Measurements from ENCODE around the gene CHID1.

Gene CHID1

GRCh38 chr11:864898-865297 is 45.7 kb downstream of the CHID1 start:
- no peak for DNase-seq (ENCODE audit: low spot score)

GRCh38 chr11:863910-864827 is 46.4 kb downstream of the CHID1 start:
- DNase-seq (ENCODE audit: low spot score), result no peak

DNA sequence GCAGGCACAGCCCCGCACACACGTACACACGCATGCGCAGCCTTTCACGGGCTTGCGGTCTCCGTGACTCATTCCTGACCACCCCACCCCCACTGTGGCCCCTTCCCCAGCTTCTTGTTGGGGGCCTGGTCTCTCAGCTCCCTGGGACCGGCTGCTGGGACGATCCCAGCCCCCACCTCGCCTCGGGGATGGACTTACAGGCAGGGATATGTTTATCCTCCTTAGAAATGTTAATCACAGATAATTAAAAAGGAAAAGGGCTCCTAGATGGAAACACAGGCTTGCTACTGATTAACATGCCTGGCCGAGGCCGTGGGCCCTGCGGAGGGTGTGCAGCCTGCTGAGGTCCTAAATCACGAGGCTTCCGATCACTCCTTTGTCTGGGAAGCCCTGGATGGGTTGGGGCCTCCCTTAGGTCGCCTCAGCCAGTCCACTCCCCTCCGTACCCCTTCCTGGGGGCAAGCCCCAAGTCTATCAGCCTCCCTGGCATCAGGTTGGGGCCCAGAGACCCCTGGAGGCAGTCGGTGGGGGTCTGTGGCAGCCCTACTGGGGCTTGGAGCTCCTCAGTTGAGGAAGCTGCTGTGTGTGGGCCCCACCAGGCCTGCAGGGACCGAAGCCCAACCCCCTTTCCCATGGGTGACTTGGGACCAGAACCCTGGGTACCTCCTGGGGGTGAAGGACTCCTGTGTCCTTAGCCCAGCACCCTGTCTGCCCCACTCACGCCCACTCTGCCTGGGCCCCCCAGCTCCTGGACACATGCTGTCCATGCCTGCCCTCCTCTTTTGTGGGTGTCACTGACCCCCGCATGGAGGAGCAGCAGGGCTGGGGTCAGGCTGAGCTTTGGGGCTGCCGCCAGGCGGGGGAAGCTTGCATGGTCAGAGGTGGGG is 47.3 kb downstream of the CHID1 start:
- no peak for DNase-seq (ENCODE audit: low spot score)

- DNase-seq (ENCODE audit: low spot score), result no peak
These were observed 48.0 kb downstream of the CHID1 start for GRCh38 chr11:862696-863022.

- DNase-seq (ENCODE audit: low spot score), result no peak
These were observed 48.4 kb downstream of the CHID1 start for GRCh38 chr11:862081-862661.

- DNase-seq (ENCODE audit: low spot score), result no peak
These were observed 49.5 kb downstream of the CHID1 start for GRCh38 chr11:861105-861479.

DNA sequence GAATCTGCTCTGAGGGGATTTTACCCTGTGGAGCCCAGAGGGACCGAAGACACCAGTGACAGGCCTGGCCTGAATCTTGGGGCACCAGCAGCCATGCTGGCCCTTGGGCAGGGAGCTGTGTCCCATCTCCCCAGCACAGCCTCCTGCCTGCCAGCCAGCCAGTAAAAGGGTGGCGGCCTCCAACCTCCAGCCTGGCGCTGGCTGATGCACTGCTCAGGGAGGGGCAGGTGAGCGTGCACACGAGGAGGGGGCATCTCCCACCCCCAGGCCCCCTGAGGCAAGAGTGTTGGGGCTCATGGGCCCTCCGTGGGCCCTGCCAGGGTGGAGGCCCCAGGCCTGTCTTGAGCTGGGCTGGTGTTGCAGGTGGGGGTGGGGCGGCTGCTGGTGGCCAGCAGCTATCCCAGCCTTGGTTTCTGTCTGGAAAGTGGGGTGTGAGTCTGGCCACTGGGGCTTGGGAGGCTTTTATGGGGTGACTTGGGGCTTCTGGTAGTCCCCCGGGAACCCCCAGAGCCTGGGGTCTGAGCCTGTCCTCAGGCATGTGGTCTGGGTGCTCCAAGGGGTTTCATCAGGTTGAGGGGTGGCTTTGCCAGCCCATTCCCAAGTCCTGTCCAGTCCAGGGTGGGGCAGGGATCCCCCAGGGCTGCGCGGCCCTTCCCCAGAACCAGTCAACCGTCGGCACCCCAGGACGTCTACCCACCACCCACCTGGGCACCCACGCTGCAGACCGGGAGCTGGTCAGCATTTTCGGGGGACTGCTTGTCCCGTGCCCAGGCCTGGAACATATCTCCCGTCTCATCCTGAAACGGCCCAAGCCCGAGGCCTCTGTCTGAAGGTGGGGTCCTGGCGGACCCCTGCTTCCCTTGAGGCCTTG is 50.1 kb downstream of the CHID1 start:
- no peak for DNase-seq (ENCODE audit: low spot score)

- peak; percentile 53 for DNase-seq (ENCODE audit: low spot score)
These were observed 51.0 kb downstream of the CHID1 start for GRCh38 chr11:859394-860131.

GRCh38 chr11:858762-859339 is 51.8 kb downstream of the CHID1 start:
- no peak for DNase-seq (ENCODE audit: low spot score)

DNA sequence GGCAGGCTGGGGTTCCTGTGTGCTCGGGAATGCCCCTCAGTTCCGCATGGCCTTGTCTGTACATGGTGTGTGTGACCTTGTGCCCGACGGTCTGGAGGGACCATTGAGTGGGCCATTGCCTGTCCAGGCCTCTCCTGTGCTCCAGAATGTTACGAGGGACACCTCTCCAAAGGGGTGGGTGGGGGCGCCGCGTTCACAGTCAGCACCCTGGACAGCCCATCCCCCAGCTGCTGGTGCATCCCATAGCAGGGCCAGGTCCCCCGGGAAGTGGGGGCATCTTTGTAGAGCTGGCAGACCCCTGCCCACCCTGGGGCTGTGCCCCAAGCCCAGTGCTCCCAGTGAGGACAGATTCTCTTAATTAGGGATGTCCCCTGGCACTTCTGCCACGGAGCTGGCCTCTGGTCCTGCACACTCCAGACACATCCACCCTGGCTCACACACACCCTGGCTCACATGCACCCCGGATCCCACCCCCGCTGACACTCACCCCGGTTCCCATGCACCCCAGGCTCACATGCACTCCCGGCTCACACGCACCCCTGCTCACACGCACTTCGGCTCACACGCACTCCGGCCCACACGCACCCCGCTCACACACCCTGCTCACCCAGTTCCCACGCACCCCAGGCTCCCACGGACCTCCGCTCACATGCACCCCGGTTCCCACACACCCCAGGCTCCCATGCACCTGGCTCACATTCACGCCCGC is 52.4 kb downstream of the CHID1 start:
- no peak for DNase-seq (ENCODE audit: low spot score)

- DNase-seq (ENCODE audit: low spot score), result no peak
These were observed 54.2 kb downstream of the CHID1 start for GRCh38 chr11:856397-856796.

DNA sequence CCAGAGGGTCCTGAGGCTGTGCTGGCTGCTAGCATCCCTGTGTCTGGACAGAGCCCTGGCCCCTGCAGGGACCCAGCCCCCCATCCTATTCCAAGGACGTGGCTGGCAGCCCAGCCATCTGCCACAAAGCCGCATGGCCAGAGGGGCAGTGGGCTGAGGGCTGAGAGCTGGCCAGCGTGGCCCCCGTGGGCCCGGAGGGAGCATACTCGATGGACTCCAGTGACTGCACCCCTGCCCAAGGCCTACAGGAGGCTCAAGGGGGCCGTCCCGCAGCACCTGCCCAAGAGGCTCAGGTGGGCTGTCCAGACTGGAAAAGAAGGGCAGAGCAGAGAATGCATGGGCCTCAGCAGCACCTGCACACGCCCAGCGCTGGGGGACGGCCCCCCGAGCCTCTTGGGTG is 54.8 kb downstream of the CHID1 start:
- DNase-seq (ENCODE audit: low spot score), result no peak

GRCh38 chr11:855330-855674 is 55.3 kb downstream of the CHID1 start:
- DNase-seq (ENCODE audit: low spot score), result no peak

- DNase-seq (ENCODE audit: low spot score), result no peak
These were observed 55.8 kb downstream of the CHID1 start for GRCh38 chr11:854601-855329.

- DNase-seq (ENCODE audit: low spot score), result no peak
These were observed 56.7 kb downstream of the CHID1 start for GRCh38 chr11:853682-854448.

GRCh38 chr11:852762-853161 is 57.8 kb downstream of the CHID1 start:
- DNase-seq (ENCODE audit: low spot score), result no peak

DNA sequence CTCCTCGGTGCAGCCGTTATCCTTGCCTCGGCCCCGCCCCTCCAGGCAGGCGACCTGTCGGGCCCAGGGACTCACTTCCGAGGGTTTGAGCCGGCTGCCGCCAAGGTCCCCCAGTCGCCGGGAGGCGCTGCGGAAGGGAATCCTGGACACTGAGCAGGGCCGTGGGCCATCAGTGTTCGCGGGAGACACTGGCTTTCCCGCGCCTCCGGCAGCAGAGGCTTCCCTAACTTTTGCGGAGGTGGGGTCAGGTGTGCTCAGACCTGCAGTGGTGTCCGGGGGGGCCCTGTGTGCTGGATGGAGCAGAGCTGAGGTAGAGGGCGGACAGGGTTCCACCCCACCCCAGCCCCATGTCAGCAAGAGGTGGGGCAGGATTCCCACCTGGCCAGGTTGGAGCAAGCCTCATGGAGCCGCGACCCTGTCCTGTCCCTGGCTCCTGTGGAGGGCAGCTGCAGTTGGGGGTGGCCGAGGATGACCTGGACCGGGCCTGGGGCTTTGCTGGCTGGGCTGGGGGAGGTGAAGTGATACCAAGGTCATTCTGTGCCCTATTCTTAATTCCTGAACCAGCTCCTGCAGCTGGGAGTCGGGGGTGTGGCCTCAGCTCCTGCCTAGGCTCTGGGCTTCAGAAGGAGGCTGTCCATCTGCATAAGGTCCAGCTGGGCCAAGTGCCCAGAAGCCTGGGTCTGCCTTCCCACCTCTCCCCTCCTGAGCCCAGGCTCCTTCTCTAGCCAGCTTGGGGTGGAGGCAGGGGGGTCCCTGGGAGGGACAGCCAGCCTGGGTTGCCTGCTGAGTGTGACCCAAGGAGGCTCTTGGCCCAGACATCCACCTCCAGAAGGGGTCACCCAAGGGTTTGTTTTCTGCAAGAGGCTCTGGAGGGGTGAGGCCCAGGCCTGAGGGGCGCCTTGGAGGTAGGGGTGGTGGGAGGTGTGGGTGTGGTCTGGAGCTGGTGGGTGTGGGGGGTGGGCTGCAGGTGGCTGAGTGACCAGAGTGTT is 59.5 kb downstream of the CHID1 start:
- no peak for DNase-seq (ENCODE audit: low spot score)

All from pons (tissue), 1 donor.